ENCODE data around the gene CEACAM1. TPM values are rescaled to one million over a fixed set of nuclear protein-coding genes. Genes with fewer than 3 reads are reported as not detected.
A peak's percentile ranks its signal among the peaks of the same experiment; 100 is the strongest.

Gene CEACAM1
- total RNA-seq, 6 experiments from 2014 or later: 27.4 to 64.6 (median 45.7) TPM

- H3K27ac ChIP-seq: peak overlapping the region in 2 of 3 donors; percentile 79 to 81
- WGBS (ENCODE audit: insufficient coverage, low coverage, low lambda C conversion rate, missing lambda C conversion rate): 88% methylated on average over 1 of the region's 2 CpGs
- no peak for ATAC-seq
Observed at GRCh38 chr19:42496460-42497133, 31.7 kb downstream of the CEACAM1 start.

GRCh38 chr19:42495663-42496062 lies 32.6 kb downstream of the CEACAM1 start:
- intact Hi-C loops (cut with DNase I): no loop called here
- Histone ChIP-seq H3K27ac (no peak overlapping the region), H3K4me1 (peaks cover 0 to 50% (median 18%) of the 10 kb centered on the region in 4 donors), H3K36me3 (no peaks in the 10 kb centered on the region), H3K4me3 (no peak overlapping the region), H3K9me3 (no peaks in the 10 kb centered on the region), H3K27me3 (no peaks in the 10 kb centered on the region)
- ATAC-seq: no peak
- TF ChIP-seq CTCF (IDR thresholded peaks at IDR 0.05): no peak
- no peak for TF ChIP-seq POLR2A (IDR thresholded peaks at IDR 0.05)
- no peak for DNase-seq
- WGBS (ENCODE audit: insufficient coverage, low coverage, low lambda C conversion rate, missing lambda C conversion rate): no CpG with 5 or more reads among the region's 3 CpGs

More at GRCh38 chr19:42496460-42497133, 31.7 kb downstream of the CEACAM1 start:
- Histone ChIP-seq H3K27me3 (no peaks in the 10 kb centered on the region), H3K36me3 (no peaks in the 10 kb centered on the region), H3K4me3 (no peak overlapping the region), H3K4me1 (peaks cover 0 to 50% (median 18%) of the 10 kb centered on the region in 4 donors), H3K9me3 (no peaks in the 10 kb centered on the region)
- TF ChIP-seq CTCF (IDR thresholded peaks at IDR 0.05): no peak
- TF ChIP-seq POLR2A (IDR thresholded peaks at IDR 0.05): no peak
- DNase-seq: no peak
- intact Hi-C loops (cut with DNase I): no loop called here

- Histone ChIP-seq H3K36me3 (no peaks in the 10 kb centered on the region), H3K9me3 (no peaks in the 10 kb centered on the region), H3K4me1 (peaks cover 0 to 50% (median 18%) of the 10 kb centered on the region in 4 donors), H3K27me3 (no peaks in the 10 kb centered on the region), H3K27ac (peak overlapping the region in 2 of 3 donors; percentile 49 to 68), H3K4me3 (no peak overlapping the region)
- TF ChIP-seq POLR2A (IDR thresholded peaks at IDR 0.05): no peak
- TF ChIP-seq CTCF (IDR thresholded peaks at IDR 0.05): no peak
- ATAC-seq (peak; percentile 23 to 47 (median 30)), DNase-seq (no peak)
- intact Hi-C loops (cut with DNase I): no loop called here
- 24% methylated on average over 3 of the region's 3 CpGs for WGBS (ENCODE audit: insufficient coverage, low coverage, low lambda C conversion rate, missing lambda C conversion rate)
Observed at GRCh38 chr19:42494321-42494720, 34.0 kb downstream of the CEACAM1 start.

- no peak for DNase-seq
- whole genome bisulfite sequencing (ENCODE audit: insufficient coverage, low coverage, low lambda C conversion rate, missing lambda C conversion rate): 78% methylated on average over 6 of the region's 6 CpGs
- H3K4me3 ChIP-seq: no peak overlapping the region
- no peaks in the 10 kb centered on the region for H3K9me3 ChIP-seq
- TF ChIP-seq POLR2A (IDR thresholded peaks at IDR 0.05) (no peak), CTCF (IDR thresholded peaks at IDR 0.05) (no peak)
- no peak for ATAC-seq
- no peaks in the 10 kb centered on the region for H3K36me3 ChIP-seq
- H3K27me3 ChIP-seq: no peaks in the 10 kb centered on the region
- peaks cover 0 to 13% (median 0%) of the 10 kb centered on the region in 4 donors for H3K4me1 ChIP-seq
- no peak overlapping the region for H3K27ac ChIP-seq
- intact Hi-C loops (cut with DNase I): no loop called here
Observed at GRCh38 chr19:42488783-42489521, 39.3 kb downstream of the CEACAM1 start.

All from right lobe of liver (tissue), 6 donors.